ENCODE results near the gene GID8. TPM values are rescaled to one million over a fixed set of nuclear protein-coding genes. Genes with fewer than 3 reads are reported as not detected.

GID8 gene
- total and polyA plus RNA-seq, 7 experiments from 2014 or later, result 19.6 to 48.0 (median 34.8) TPM

DNA sequence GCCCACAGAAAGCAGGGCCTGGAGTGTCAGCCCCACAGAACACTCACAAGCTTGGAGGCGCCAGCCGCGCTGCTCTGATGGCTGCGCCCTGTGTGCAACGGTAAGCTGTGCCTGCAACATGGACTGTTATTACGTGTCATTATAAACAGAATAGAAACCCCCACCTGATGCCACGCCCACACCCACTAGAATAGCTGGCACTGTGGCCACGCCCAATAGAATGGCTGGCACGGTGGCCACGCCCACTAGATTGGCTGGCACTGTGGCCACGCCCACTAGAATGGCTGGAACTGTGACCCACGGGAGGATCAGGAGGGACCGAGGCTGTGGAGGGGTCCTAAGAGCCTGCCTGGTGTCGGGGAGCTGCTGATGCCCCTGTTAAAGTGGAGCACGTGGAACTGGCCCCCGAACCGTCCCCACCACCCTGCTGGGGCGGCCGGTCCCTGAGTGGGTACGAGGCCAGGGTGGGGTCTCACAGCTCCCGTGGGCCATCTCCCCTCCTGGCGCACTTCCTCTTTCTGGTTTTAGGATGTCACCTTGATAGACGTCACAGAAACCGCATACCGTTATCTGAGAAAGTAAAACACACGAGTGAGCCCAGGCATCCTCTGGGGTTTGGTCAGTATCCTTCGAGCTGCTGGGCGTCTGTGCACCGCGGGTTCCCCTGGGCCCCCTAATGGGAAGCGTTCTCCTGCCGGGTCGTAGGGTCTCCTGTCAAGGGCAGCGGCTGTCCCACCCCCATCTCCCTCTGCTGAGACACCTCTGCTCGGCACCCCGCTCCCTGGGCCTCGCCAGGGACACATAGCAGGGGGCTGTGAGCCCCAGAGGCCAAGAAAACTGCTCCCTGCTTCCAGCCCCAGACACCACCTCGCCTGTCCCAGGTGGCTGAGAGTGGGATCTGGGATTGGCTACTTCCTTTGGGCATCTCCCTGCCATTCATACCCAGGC, 39.9 kb downstream of the GID8 start:
- intact Hi-C loops (cut with micrococcal nuclease), result no loop called here
- CTCF ChIA-PET, result interaction anchor here (1.6 to 4.0 kb wide), 2 partner anchors 24 to 31 kb away, joined by 5 to 15 read pairs; no protein-coding TSS in a partner anchor
- H3K27ac Mint-ChIP-seq, result peak overlapping the region in 7 of 9 donors; percentile 69 to 93 (median 79)
- H3K4me3 Mint-ChIP-seq, result peak overlapping the region; percentile 64 to 83 (median 74)
- Histone ChIP-seq H3K9me3 (ENCODE audit: control insufficient read depth in 2 of 3, low read length in 3 of 3) (no peaks in the 10 kb centered on the region), H3K36me3 (ENCODE audit: control insufficient read depth in 2 of 3, insufficient read depth in 3 of 3, low read length in 3 of 3) (no peaks in the 10 kb centered on the region), H3K27ac (ENCODE audit: low read depth, low read length) (no peak overlapping the region), H3K27me3 (ENCODE audit: control insufficient read depth in 2 of 2, insufficient read depth in 2 of 2, low read length in 2 of 2) (peaks cover 11 to 28% of the 10 kb centered on the region in 2 donors), H3K4me1 (ENCODE audit: control insufficient read depth in 2 of 2, insufficient read depth in 2 of 2, low read length in 2 of 2) (peaks cover 31 to 50% of the 10 kb centered on the region in 2 donors), H3K4me3 (ENCODE audit: low read length) (peak overlapping the region; percentile 57)
- H3K4me1 Mint-ChIP-seq, result peaks cover 16 to 51% (median 29%) of the 10 kb centered on the region in 7 donors
- H3K9me3 Mint-ChIP-seq, result peaks cover 0 to 1% (median 0%) of the 10 kb centered on the region in 11 donors
- ATAC-seq (peak; percentile 87), DNase-seq (peak; percentile 48 to 91 (median 75))
- H3K36me3 Mint-ChIP-seq, result no peaks in the 10 kb centered on the region
- peaks cover 16 to 73% (median 44%) of the 10 kb centered on the region in 5 donors for H3K27me3 Mint-ChIP-seq
- POLR2A ChIA-PET, result interaction anchor here (0.5 to 1.3 kb wide), 3 partner anchors 84 to 590 kb away, joined by 3 read pairs; no protein-coding TSS in a partner anchor

DNA sequence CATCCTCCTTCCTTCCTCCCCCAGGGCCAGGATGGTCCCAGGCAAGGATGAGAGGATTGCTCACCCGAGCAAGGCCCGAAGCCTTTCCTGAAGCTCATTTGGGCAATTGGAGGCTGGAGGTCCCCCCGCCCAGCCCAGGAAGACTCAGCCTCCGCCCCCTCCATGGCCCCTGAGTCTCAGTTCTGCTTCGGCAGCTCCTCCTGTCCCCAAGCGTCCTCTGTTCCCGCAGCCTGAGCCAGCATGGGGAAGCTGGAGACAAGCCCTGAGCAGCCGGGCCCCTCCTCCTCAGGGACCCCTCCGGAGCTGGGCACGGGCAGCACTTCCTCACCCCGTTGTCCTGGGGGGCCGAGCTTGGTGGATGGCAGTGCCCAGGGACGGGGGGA, 40.6 kb downstream of the GID8 start:
- POLR2A ChIA-PET, result interaction anchor here (0.5 kb wide), 1 partner anchor 591 kb away, joined by 3 read pairs; no protein-coding TSS in a partner anchor
- peaks cover 31 to 46% of the 10 kb centered on the region in 2 donors for H3K4me1 ChIP-seq (ENCODE audit: control insufficient read depth in 2 of 2, insufficient read depth in 2 of 2, low read length in 2 of 2)
- ATAC-seq (no peak), DNase-seq (no peak)
- H3K4me3 ChIP-seq (ENCODE audit: low read length), result peak overlapping the region; percentile 57
- CTCF ChIA-PET, result interaction anchor here (1.9 to 4.0 kb wide), 2 partner anchors 8 to 30 kb away, joined by 4 to 15 read pairs; no protein-coding TSS in a partner anchor
- intact Hi-C loops (cut with micrococcal nuclease), result no loop called here
- no peak overlapping the region for H3K27ac ChIP-seq (ENCODE audit: low read depth, low read length)
- peak overlapping the region in 5 of 9 donors; percentile 69 to 93 (median 84) for H3K27ac Mint-ChIP-seq
- peaks cover 0 to 1% (median 0%) of the 10 kb centered on the region in 11 donors for H3K9me3 Mint-ChIP-seq
- H3K9me3 ChIP-seq (ENCODE audit: control insufficient read depth in 2 of 3, low read length in 3 of 3), result no peaks in the 10 kb centered on the region
- peaks cover 16 to 72% (median 43%) of the 10 kb centered on the region in 5 donors for H3K27me3 Mint-ChIP-seq
- peaks cover 16 to 55% (median 32%) of the 10 kb centered on the region in 7 donors for H3K4me1 Mint-ChIP-seq
- H3K36me3 Mint-ChIP-seq, result no peaks in the 10 kb centered on the region
- no peaks in the 10 kb centered on the region for H3K36me3 ChIP-seq (ENCODE audit: control insufficient read depth in 2 of 3, insufficient read depth in 3 of 3, low read length in 3 of 3)
- H3K27me3 ChIP-seq (ENCODE audit: control insufficient read depth in 2 of 2, insufficient read depth in 2 of 2, low read length in 2 of 2), result peaks cover 9 to 28% of the 10 kb centered on the region in 2 donors
- peak overlapping the region; percentile 29 to 83 (median 72) for H3K4me3 Mint-ChIP-seq

DNA sequence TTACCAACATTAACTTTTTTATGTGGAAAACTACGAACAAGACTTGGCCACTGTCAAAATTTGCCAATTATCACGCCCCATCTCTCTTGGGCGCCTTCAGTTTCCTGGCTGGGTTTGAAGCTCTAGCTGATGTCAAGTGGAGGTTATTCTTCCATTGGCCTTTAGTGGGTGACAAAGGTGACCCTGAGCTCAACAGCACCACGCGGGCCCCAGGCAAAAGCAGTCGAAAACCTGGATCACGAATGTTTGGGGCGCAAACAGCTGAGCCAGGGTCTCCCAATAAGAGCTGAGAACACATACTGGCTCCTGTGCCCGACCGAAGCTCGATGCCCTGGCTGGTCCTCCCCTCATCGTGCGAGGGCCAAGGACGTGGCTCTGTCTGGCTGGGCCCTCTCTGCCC, 41.4 kb downstream of the GID8 start:
- Histone ChIP-seq H3K27ac (ENCODE audit: low read depth, low read length) (no peak overlapping the region), H3K9me3 (ENCODE audit: control insufficient read depth in 2 of 3, low read length in 3 of 3) (no peaks in the 10 kb centered on the region), H3K4me1 (ENCODE audit: control insufficient read depth in 2 of 2, insufficient read depth in 2 of 2, low read length in 2 of 2) (peaks cover 31 to 46% of the 10 kb centered on the region in 2 donors), H3K36me3 (ENCODE audit: control insufficient read depth in 2 of 3, insufficient read depth in 3 of 3, low read length in 3 of 3) (no peaks in the 10 kb centered on the region), H3K27me3 (ENCODE audit: control insufficient read depth in 2 of 2, insufficient read depth in 2 of 2, low read length in 2 of 2) (peaks cover 9 to 24% of the 10 kb centered on the region in 2 donors), H3K4me3 (ENCODE audit: low read length) (no peak overlapping the region)
- Mint-ChIP-seq H3K4me3 (peak overlapping the region in 2 of 10 donors; percentile 18 to 33), H3K9me3 (no peaks in the 10 kb centered on the region), H3K27ac (peak overlapping the region in 4 of 9 donors; percentile 14 to 73 (median 64)), H3K36me3 (no peaks in the 10 kb centered on the region), H3K4me1 (peaks cover 16 to 55% (median 33%) of the 10 kb centered on the region in 7 donors), H3K27me3 (peaks cover 12 to 72% (median 37%) of the 10 kb centered on the region in 5 donors)
- ChIA-PET POLR2A (interaction anchor here (1.0 kb wide), 1 partner anchor 42 kb away, joined by 3 read pairs; no protein-coding TSS in a partner anchor), CTCF (interaction anchor here (1.9 to 4.0 kb wide), 2 partner anchors 9 to 29 kb away, joined by 4 to 15 read pairs; no protein-coding TSS in a partner anchor)
- DNase-seq (no peak), ATAC-seq (no peak)
- intact Hi-C loops (cut with micrococcal nuclease), result no loop called here

DNA sequence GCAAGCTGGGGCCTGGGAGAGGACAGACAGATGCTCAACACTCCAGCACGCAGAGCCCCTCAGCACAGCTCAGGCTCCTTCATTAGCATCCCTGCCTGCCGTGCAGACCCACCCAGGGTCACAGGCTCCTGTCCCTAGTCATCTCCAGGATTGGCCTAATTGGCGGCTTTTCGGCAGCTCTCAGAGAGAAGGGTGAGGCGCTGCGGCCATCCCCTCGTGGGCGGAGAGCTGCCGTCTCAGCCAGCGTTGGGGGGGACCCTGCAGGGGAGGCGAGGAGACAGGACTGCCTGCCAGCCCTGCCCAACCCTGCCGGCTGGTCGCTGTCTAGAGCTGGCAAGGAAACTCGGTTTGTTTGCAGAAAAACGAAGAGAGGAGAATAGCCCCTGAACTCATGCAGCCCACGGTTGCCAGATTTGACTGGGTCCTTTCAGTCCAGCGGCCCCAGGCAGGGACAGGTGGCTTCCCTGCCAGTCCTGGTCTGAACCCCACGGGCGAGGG, 42.0 kb downstream of the GID8 start:
- peaks cover 6 to 70% (median 31%) of the 10 kb centered on the region in 5 donors for H3K27me3 Mint-ChIP-seq
- no peak for ATAC-seq
- peaks cover 31 to 46% of the 10 kb centered on the region in 2 donors for H3K4me1 ChIP-seq (ENCODE audit: control insufficient read depth in 2 of 2, insufficient read depth in 2 of 2, low read length in 2 of 2)
- H3K27ac ChIP-seq (ENCODE audit: low read depth, low read length), result no peak overlapping the region
- peak overlapping the region in 1 of 9 donors; percentile 73 for H3K27ac Mint-ChIP-seq
- no peaks in the 10 kb centered on the region for H3K9me3 ChIP-seq (ENCODE audit: control insufficient read depth in 2 of 3, low read length in 3 of 3)
- H3K4me1 Mint-ChIP-seq, result peaks cover 16 to 55% (median 33%) of the 10 kb centered on the region in 7 donors
- no peaks in the 10 kb centered on the region for H3K9me3 Mint-ChIP-seq
- H3K36me3 ChIP-seq (ENCODE audit: control insufficient read depth in 2 of 3, insufficient read depth in 3 of 3, low read length in 3 of 3), result no peaks in the 10 kb centered on the region
- POLR2A ChIA-PET, result interaction anchor here (0.7 to 1.0 kb wide), 3 partner anchors 29 to 118 kb away, joined by 3 read pairs; partner anchors contain the start of gene TCFL5
- H3K36me3 Mint-ChIP-seq, result no peaks in the 10 kb centered on the region
- H3K4me3 Mint-ChIP-seq, result peak overlapping the region in 9 of 10 donors; percentile 12 to 75 (median 23)
- H3K27me3 ChIP-seq (ENCODE audit: control insufficient read depth in 2 of 2, insufficient read depth in 2 of 2, low read length in 2 of 2), result peaks cover 9 to 18% of the 10 kb centered on the region in 2 donors
- no peak for DNase-seq
- H3K4me3 ChIP-seq (ENCODE audit: low read length), result no peak overlapping the region
- CTCF ChIA-PET, result interaction anchor here (1.9 to 4.0 kb wide), 2 partner anchors 10 to 29 kb away, joined by 4 to 15 read pairs; no protein-coding TSS in a partner anchor
- intact Hi-C loops (cut with micrococcal nuclease), result no loop called here

DNA sequence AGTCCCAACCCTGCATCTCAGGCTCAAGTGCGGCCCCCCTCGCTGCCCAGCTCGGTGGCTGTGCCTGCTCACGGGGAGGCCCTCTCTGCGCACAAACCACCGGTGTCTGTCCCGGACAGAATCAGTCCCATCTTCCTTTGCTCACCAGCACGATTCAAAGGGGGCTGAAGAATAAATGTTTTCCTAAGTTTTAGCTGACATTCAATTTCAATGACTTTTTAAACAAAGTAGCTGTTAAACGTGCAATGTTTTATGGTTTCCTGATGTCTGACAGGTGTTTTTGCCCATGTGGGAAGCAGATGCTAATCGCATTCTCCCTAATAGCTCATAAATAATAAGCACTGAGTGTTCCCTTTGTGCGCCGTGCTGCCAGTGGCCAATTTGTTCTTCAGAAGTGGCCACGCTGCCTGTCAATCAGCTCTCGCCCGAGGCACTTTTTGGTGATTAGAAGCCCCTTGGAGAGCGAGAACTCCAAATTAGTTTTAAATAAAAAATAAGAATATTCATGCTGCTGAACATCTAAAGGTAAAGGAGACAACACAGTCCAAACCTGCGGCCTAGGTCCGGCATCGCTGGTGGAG, 42.5 kb downstream of the GID8 start:
- no peak for DNase-seq
- ChIA-PET CTCF (interaction anchor here (1.1 to 4.0 kb wide), 3 partner anchors 10 to 62 kb away, joined by 3 to 15 read pairs (median 4); no protein-coding TSS in a partner anchor), POLR2A (interaction anchor here (0.7 to 1.0 kb wide), 3 partner anchors 16 to 119 kb away, joined by 3 read pairs; partner anchors contain the start of gene TCFL5)
- Mint-ChIP-seq H3K4me1 (peaks cover 16 to 55% (median 33%) of the 10 kb centered on the region in 7 donors), H3K27me3 (peaks cover 5 to 67% (median 30%) of the 10 kb centered on the region in 5 donors), H3K27ac (peak overlapping the region in 1 of 9 donors; percentile 36), H3K9me3 (no peaks in the 10 kb centered on the region), H3K36me3 (no peaks in the 10 kb centered on the region), H3K4me3 (peak overlapping the region in 9 of 10 donors; percentile 12 to 75 (median 32))
- Histone ChIP-seq H3K27me3 (ENCODE audit: control insufficient read depth in 2 of 2, insufficient read depth in 2 of 2, low read length in 2 of 2) (peaks cover 9 to 18% of the 10 kb centered on the region in 2 donors), H3K27ac (ENCODE audit: low read depth, low read length) (no peak overlapping the region), H3K9me3 (ENCODE audit: control insufficient read depth in 2 of 3, low read length in 3 of 3) (no peaks in the 10 kb centered on the region), H3K4me3 (ENCODE audit: low read length) (no peak overlapping the region), H3K4me1 (ENCODE audit: control insufficient read depth in 2 of 2, insufficient read depth in 2 of 2, low read length in 2 of 2) (peaks cover 31 to 46% of the 10 kb centered on the region in 2 donors), H3K36me3 (ENCODE audit: control insufficient read depth in 2 of 3, insufficient read depth in 3 of 3, low read length in 3 of 3) (no peaks in the 10 kb centered on the region)
- no peak for ATAC-seq
- intact Hi-C loops (cut with micrococcal nuclease), result no loop called here
